IPS-20b (cell line): ENCODE results near the gene SGO1.
"Not testable (repeated sequence)": the region's sequence is repeated elsewhere in the genome, so short reads cannot be mapped to it uniquely, and the experiment has no call there.

ENCODE experiments used
- H3K27ac ChIP-seq: one replicate; pipeline ENCODE4 v1.5.1; 2013; ENCODE audit warnings: low read length
- H3K27me3 ChIP-seq: 2 replicates; pipeline ENCODE4 v1.6.1; 2013; ENCODE audit warnings: mild to moderate bottlenecking, low read length, inconsistent platforms; ENCODE audit not compliant: insufficient read depth
- H3K36me3 ChIP-seq: 2 replicates; pipeline ENCODE4 v1.6.1; 2013; ENCODE audit warnings: low read depth, mild to moderate bottlenecking, inconsistent platforms, low read length, moderate library complexity; ENCODE audit not compliant: insufficient read depth
- H3K4me1 ChIP-seq: 2 replicates; pipeline ENCODE4 v1.6.1; 2013; ENCODE audit warnings: mild to moderate bottlenecking, control low read depth, inconsistent platforms, low read length, moderate library complexity; ENCODE audit not compliant: insufficient read depth
- H3K4me3 ChIP-seq: 2 replicates; pipeline ENCODE4 v1.5.1; 2013; ENCODE audit warnings: mild to moderate bottlenecking, low read length, inconsistent platforms
- H3K9ac ChIP-seq: 2 replicates; pipeline ENCODE4 v1.6.1; 2013; ENCODE audit warnings: low read depth, mild to moderate bottlenecking, inconsistent platforms, low read length, moderate library complexity
- H3K9me3 ChIP-seq: 2 replicates; pipeline ENCODE4 v1.6.1; 2013; ENCODE audit warnings: mild to moderate bottlenecking, low read depth, low read length, inconsistent platforms; ENCODE audit not compliant: insufficient read depth

Gene SGO1

GRCh38 chr3:20185679-20186599, at the start of gene SGO1:
Gene SGO1, minus strand, starts transcription at chr3:20186206. Its CDS starts 2,179 bp downstream, at chr3:20184027.
- Histone ChIP-seq H3K4me3 (peak within 1 kb of the TSS; percentile 96), H3K36me3 (peaks cover 28% of the 10 kb centered on the region), H3K9me3 (no peaks in the 10 kb centered on the region), H3K27ac (peak within 1 kb of the TSS; percentile 68), H3K9ac (peak within 1 kb of the TSS; percentile 98), H3K4me1 (peaks cover 7% of the 10 kb centered on the region; the same call in 1 of the 2 replicates), H3K27me3 (no peaks in the 10 kb centered on the region)

- no peak overlapping the region for H3K9ac ChIP-seq
- no peak overlapping the region for H3K4me3 ChIP-seq
- H3K36me3 ChIP-seq = no peaks in the 10 kb centered on the region
- no peak overlapping the region for H3K27ac ChIP-seq
- H3K27me3 ChIP-seq = no peaks in the 10 kb centered on the region
- no peaks in the 10 kb centered on the region for H3K4me1 ChIP-seq
- no peaks in the 10 kb centered on the region for H3K9me3 ChIP-seq
Measured at GRCh38 chr3:20235796-20236195, 49.8 kb upstream of the SGO1 start.

DNA sequence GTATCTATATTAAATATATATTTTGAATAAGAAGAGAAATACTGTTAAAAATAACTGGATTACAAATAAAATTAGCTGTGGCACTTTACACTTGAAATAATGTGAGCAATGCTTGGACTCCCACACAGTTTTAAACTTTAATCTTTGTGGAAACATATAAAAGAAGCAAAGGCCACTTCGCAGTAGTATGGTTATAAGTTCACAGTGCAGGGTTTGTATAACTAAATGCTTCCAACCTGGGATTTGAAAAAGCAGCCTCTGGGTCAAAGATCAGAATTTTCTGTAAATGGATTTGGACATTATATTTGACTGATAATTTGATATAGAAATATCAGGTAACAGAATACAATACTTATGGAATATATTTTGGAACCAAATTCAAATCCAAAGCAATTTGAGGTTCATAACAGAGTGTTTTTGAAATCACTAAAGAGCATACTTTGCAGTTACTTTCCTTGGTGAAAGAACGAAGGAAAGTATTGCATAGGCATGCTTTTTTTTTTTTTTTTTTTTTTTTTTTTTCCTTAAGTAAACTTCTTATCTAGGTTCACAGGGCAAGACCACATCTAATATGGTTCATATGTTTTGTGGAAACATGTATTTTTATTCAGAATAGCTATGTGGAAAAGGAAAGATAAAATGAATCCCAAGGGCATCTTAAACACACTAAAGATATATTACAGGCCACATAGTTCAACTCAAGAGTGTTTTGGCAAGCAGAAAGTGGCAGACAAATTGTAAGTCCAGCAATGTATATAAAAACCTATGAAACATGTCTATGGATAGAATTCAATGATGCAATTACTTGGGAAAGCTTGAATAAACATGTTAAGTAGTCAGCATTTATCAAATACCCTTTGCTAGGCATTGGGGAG, 47.1 kb upstream of the SGO1 start:
- no peaks in the 10 kb centered on the region for H3K27me3 ChIP-seq
- no peaks in the 10 kb centered on the region for H3K4me1 ChIP-seq
- H3K4me3 ChIP-seq = no peak overlapping the region
- no peak overlapping the region for H3K27ac ChIP-seq
- no peaks in the 10 kb centered on the region for H3K36me3 ChIP-seq
- no peaks in the 10 kb centered on the region for H3K9me3 ChIP-seq
- no peak overlapping the region for H3K9ac ChIP-seq

GRCh38 chr3:20230954-20231353, 44.9 kb upstream of the SGO1 start:
- Histone ChIP-seq H3K4me1 (no peaks in the 10 kb centered on the region), H3K36me3 (no peaks in the 10 kb centered on the region), H3K9ac (no peak overlapping the region), H3K27ac (no peak overlapping the region), H3K9me3 (no peaks in the 10 kb centered on the region), H3K27me3 (no peaks in the 10 kb centered on the region), H3K4me3 (no peak overlapping the region)

- Histone ChIP-seq H3K27me3 (no peaks in the 10 kb centered on the region), H3K4me3 (no peak overlapping the region), H3K9me3 (no peaks in the 10 kb centered on the region), H3K9ac (no peak overlapping the region), H3K36me3 (no peaks in the 10 kb centered on the region), H3K27ac (no peak overlapping the region), H3K4me1 (peaks cover 12% of the 10 kb centered on the region)
Measured at GRCh38 chr3:20225769-20226168, 39.8 kb upstream of the SGO1 start.

GRCh38 chr3:20222274-20222673, 36.3 kb upstream of the SGO1 start:
- H3K9ac ChIP-seq = no peak overlapping the region

GRCh38 chr3:20218215-20218614, 32.2 kb upstream of the SGO1 start:
- Histone ChIP-seq H3K36me3 (no peaks in the 10 kb centered on the region), H3K9me3 (no peaks in the 10 kb centered on the region), H3K27ac (no peak overlapping the region), H3K4me3 (no peak overlapping the region), H3K27me3 (no peaks in the 10 kb centered on the region), H3K9ac (no peak overlapping the region), H3K4me1 (peaks cover 12% of the 10 kb centered on the region)

More at GRCh38 chr3:20222274-20222673, 36.3 kb upstream of the SGO1 start:
- Histone ChIP-seq H3K9me3 (no peaks in the 10 kb centered on the region), H3K4me3 (peak overlapping the region; percentile 13; the same call in 1 of the 2 replicates), H3K27ac (peak overlapping the region; percentile 38), H3K27me3 (no peaks in the 10 kb centered on the region), H3K36me3 (no peaks in the 10 kb centered on the region), H3K4me1 (peaks cover 12% of the 10 kb centered on the region)

- Histone ChIP-seq H3K27me3 (no peaks in the 10 kb centered on the region), H3K27ac (no peak overlapping the region), H3K9me3 (no peaks in the 10 kb centered on the region), H3K36me3 (no peaks in the 10 kb centered on the region), H3K4me3 (no peak overlapping the region), H3K4me1 (no peaks in the 10 kb centered on the region), H3K9ac (no peak overlapping the region)
Measured at GRCh38 chr3:20215636-20216035, 29.6 kb upstream of the SGO1 start.

DNA sequence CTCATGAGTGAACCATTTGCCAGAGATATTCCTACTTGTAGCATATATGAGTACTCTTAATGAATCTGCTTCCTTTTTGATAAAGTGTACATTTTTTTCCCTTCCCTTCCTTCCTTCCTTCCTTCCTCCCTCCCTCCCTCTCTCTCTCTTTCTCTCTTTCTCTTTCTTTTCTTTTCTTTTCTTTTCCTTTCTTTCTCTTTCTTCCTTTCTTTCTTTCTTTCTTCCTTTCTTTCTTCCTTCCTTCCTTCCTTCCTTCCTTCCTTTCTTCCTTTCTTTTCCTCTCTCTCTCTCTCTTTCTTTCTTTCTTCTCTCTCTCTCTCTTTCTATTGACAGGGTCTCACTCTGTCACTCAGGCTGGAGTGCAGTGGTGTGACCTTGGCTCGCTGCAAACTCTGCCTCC, 27.5 kb upstream of the SGO1 start:
- not testable (repeated sequence) for H3K9ac ChIP-seq, H3K4me3 ChIP-seq, H3K4me1 ChIP-seq, H3K27ac ChIP-seq, H3K27me3 ChIP-seq, H3K9me3 ChIP-seq, H3K36me3 ChIP-seq

GRCh38 chr3:20207945-20208344, 21.9 kb upstream of the SGO1 start:
- not testable (repeated sequence) for H3K9ac ChIP-seq, H3K27me3 ChIP-seq, H3K27ac ChIP-seq, H3K9me3 ChIP-seq, H3K4me3 ChIP-seq, H3K36me3 ChIP-seq, H3K4me1 ChIP-seq

- H3K36me3 ChIP-seq, H3K27ac ChIP-seq, H3K9me3 ChIP-seq, H3K9ac ChIP-seq, H3K4me1 ChIP-seq, H3K27me3 ChIP-seq, H3K4me3 ChIP-seq: not testable (repeated sequence)
Measured at GRCh38 chr3:20205898-20206297, 19.9 kb upstream of the SGO1 start.
